Measurements from ENCODE around the gene PRLR.

PRLR gene

DNA sequence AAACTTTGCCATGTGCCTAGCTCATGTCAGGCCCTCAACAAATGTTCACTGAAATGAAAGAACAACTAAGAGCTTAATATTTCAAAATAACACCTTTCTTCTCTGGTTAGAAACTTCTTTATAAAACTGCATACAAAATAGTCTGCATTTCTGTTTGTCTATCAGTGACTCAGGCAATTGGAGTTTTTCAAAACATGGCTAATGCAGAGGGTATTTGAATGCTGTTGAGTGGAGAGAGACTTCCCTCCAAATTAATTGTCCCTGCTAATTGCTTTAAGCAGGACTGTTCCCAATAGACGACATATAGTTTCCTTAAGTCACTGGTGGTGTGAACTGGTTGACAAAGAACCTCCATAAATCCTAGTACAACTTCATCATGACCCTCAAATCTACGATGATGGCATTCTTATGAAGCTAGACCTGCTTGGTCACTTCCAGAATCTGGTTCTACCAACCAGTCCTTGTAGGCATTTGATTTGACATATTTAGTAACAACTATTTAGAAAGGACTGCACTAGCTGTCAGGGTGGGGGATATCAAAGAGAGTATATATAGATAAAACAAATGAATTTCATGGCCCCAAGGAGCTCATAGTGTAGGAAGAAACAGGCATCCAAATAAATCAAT is 84.5 kb downstream of the PRLR start:
- peaks cover 13% of the 10 kb centered on the region for H3K4me1 Mint-ChIP-seq
- H3K36me3 Mint-ChIP-seq (ENCODE audit: low read depth): no peaks in the 10 kb centered on the region
- no peaks in the 10 kb centered on the region for H3K27me3 Mint-ChIP-seq (ENCODE audit: low read depth)
- TF ChIP-seq CTCF (IDR thresholded peaks at IDR 0.05; ENCODE audit: unreplicated experiment in 3 of 3): no peak
- H3K9me3 Mint-ChIP-seq: no peaks in the 10 kb centered on the region
- H3K27ac Mint-ChIP-seq: no peak overlapping the region
- H3K4me3 Mint-ChIP-seq: no peak overlapping the region

DNA sequence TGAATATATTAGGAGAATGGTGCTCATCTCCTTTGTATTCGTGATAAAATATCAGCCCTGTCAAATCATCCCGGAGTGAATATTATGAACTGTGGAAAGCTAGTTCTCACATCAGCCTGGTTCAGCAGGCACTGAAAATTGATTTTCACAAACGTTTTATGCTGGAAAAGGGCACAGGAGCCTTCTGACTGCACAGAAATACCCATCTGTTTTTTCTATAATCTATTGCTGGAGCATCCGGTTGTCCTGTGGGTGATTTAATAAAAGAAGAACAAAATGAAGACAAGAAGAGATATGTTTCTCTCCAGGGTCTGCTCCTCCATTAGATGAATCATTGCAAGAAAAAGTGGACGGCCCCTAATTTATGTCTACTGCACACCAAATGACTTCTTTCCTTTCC is 85.3 kb downstream of the PRLR start:
- no peak for TF ChIP-seq CTCF (IDR thresholded peaks at IDR 0.05; ENCODE audit: unreplicated experiment in 3 of 3)
- Mint-ChIP-seq H3K36me3 (ENCODE audit: low read depth) (no peaks in the 10 kb centered on the region), H3K27me3 (ENCODE audit: low read depth) (no peaks in the 10 kb centered on the region), H3K4me3 (no peak overlapping the region), H3K4me1 (peaks cover 13% of the 10 kb centered on the region), H3K27ac (no peak overlapping the region), H3K9me3 (no peaks in the 10 kb centered on the region)

- TF ChIP-seq CTCF (IDR thresholded peaks at IDR 0.05; ENCODE audit: unreplicated experiment in 3 of 3): no peak
- Mint-ChIP-seq H3K36me3 (ENCODE audit: low read depth) (no peaks in the 10 kb centered on the region), H3K4me3 (no peak overlapping the region), H3K4me1 (peaks cover 13% of the 10 kb centered on the region), H3K27me3 (ENCODE audit: low read depth) (peaks cover under 1% of the 10 kb centered on the region), H3K9me3 (no peaks in the 10 kb centered on the region), H3K27ac (no peak overlapping the region)
These were observed 86.4 kb downstream of the PRLR start for GRCh38 chr5:35143841-35144240.

GRCh38 chr5:35141739-35142138 is 88.5 kb downstream of the PRLR start:
- Mint-ChIP-seq H3K27me3 (ENCODE audit: low read depth) (peaks cover 3% of the 10 kb centered on the region), H3K4me1 (peaks cover 6% of the 10 kb centered on the region), H3K9me3 (no peaks in the 10 kb centered on the region), H3K4me3 (no peak overlapping the region), H3K27ac (no peak overlapping the region), H3K36me3 (ENCODE audit: low read depth) (no peaks in the 10 kb centered on the region)
- TF ChIP-seq CTCF (IDR thresholded peaks at IDR 0.05; ENCODE audit: unreplicated experiment in 3 of 3): no peak

GRCh38 chr5:35138232-35138631 is 92.1 kb downstream of the PRLR start:
- no peaks in the 10 kb centered on the region for H3K4me1 Mint-ChIP-seq
- no peak overlapping the region for H3K4me3 Mint-ChIP-seq
- H3K36me3 Mint-ChIP-seq (ENCODE audit: low read depth): no peaks in the 10 kb centered on the region
- no peaks in the 10 kb centered on the region for H3K9me3 Mint-ChIP-seq
- no peak overlapping the region for H3K27ac Mint-ChIP-seq
- TF ChIP-seq CTCF (IDR thresholded peaks at IDR 0.05; ENCODE audit: unreplicated experiment in 3 of 3): no peak
- H3K27me3 Mint-ChIP-seq (ENCODE audit: low read depth): peaks cover 3% of the 10 kb centered on the region

DNA sequence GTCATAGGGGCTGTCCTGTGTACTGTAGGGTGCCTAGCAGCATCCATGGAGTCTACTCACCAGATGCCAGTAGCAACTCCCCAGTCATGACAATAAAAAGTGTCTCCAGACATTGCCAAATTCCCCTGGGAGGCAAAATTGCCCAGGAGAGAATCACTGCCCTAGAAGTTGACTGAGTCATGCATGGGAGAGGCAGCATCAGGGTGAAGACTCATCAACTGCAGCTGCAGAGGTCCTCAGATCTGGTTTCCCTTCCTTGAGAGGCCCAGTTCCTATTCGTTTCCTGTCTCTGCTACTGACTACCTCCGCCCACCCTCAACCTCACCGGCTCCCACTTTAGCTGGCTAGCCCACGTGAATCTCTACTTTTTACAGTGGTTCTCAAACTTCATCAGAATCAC is 93.9 kb downstream of the PRLR start:
- Mint-ChIP-seq H3K9me3 (no peaks in the 10 kb centered on the region), H3K4me1 (no peaks in the 10 kb centered on the region), H3K36me3 (ENCODE audit: low read depth) (no peaks in the 10 kb centered on the region), H3K4me3 (no peak overlapping the region), H3K27me3 (ENCODE audit: low read depth) (peaks cover 3% of the 10 kb centered on the region), H3K27ac (no peak overlapping the region)
- TF ChIP-seq CTCF (IDR thresholded peaks at IDR 0.05; ENCODE audit: unreplicated experiment in 3 of 3): no peak
